ENCODE results near the gene PRKAB1.
A peak's percentile ranks its signal among the peaks of the same experiment; 100 is the strongest.
"Not testable (repeated sequence)": the region's sequence is repeated elsewhere in the genome, so short reads cannot be mapped to it uniquely, and the experiment has no call there.

PRKAB1 gene

DNA sequence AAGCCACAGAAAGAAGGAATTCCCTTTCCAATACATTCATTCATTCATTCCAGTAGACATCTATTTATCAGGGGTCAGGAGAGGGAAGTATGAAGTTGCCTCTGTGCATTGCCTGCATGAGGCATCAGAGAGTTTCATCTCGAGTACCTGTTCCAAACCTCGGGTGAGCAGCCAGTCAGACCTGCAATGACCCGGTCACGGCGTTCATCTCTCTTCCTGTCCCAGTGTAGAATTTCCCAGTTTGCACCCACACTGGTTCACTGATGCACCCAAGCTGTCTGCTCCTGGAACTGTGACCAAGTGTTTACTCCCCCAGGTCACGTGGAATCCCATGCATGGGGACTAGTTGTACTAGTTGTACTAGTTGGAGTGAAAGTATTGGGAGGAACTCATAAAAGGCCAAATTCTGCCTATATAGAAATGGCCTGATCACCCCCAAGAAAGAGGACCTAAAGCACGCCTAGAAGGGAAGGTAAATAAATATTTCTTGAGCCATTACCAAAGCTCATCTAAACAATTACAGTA, 22.3 kb upstream of the PRKAB1 start:
- no peak for DNase-seq (ENCODE audit: low read depth)
- no peak overlapping the region for H3K4me3 ChIP-seq (ENCODE audit: low read length)
- TF ChIP-seq, protein P1, sequence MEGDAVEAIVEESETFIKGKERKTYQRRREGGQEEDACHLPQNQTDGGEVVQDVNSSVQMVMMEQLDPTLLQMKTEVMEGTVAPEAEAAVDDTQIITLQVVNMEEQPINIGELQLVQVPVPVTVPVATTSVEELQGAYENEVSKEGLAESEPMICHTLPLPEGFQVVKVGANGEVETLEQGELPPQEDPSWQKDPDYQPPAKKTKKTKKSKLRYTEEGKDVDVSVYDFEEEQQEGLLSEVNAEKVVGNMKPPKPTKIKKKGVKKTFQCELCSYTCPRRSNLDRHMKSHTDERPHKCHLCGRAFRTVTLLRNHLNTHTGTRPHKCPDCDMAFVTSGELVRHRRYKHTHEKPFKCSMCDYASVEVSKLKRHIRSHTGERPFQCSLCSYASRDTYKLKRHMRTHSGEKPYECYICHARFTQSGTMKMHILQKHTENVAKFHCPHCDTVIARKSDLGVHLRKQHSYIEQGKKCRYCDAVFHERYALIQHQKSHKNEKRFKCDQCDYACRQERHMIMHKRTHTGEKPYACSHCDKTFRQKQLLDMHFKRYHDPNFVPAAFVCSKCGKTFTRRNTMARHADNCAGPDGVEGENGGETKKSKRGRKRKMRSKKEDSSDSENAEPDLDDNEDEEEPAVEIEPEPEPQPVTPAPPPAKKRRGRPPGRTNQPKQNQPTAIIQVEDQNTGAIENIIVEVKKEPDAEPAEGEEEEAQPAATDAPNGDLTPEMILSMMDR (IDR thresholded peaks at IDR 0.05; ENCODE audit: insufficient read depth, low read depth, low read length, missing control alignments): no peak

GRCh38 chr12:119649202-119649808, 18.6 kb upstream of the PRKAB1 start:
- TF ChIP-seq, protein P1 (IDR thresholded peaks at IDR 0.05; ENCODE audit: insufficient read depth, low read depth, low read length, missing control alignments): peak; percentile 60
- H3K4me3 ChIP-seq (ENCODE audit: low read length): no peak overlapping the region
- DNase-seq (ENCODE audit: low read depth): peak; percentile 15

DNA sequence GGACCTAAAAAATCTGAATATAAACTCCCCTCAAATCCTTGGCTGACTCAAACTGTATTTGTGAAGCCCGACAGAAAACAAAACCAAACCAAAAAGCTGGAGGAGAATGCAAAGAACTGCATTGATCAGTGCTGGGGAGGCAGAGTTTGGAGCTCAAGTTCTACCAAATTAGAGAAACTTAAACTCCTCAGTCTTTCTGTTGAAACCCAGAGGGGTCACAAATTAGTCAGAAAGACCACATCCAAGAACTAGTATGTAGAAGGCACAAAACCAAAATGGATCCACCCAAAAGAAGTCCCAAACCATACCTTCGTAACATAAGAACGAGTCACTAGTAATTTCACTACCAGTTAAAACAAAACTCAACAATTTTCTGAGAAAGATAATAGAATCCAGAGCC, 15.3 kb upstream of the PRKAB1 start:
- TF ChIP-seq, protein P1 (IDR thresholded peaks at IDR 0.05; ENCODE audit: insufficient read depth, low read depth, low read length, missing control alignments): no peak
- DNase-seq (ENCODE audit: low read depth): no peak
- no peak overlapping the region for H3K4me3 ChIP-seq (ENCODE audit: low read length)

DNA sequence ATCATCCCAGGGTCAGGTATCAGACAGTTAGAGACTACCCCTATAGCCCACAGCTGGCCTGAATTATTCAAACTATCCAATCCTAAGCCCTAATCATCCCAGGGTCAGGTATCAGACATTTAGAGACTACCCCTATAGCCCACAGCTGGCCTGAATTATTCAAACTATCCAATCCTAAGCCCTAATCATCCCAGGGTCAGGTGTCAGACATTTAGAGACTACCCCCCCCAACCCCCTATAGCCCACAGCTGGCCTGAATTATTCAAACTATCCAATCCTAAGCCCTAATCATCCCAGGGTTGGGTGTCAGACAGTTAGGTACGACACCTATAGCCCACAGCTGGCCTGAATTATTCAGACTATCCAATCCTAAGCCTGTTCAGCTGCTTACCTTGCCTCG, 10.9 kb upstream of the PRKAB1 start:
- not testable (repeated sequence) for DNase-seq (ENCODE audit: low read depth); H3K4me3 ChIP-seq (ENCODE audit: low read length)

DNA sequence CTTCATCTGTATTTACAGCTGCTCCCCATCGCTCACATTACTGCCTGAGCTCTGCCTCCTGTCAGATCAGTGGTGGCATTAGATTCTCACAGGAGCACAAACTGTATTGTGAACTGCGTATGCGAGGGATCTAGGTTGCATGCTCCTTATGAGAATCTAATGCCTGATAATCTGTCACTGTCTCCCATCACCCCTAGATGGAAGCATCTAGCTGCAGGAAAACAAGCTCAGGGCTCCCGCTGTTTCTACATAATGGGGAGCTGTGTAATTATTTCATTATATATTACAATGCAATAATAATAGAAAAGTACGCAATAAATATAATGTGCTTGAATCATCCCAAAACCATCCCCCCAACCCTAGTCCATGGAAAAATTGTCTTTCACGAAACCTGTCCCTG, 9.8 kb upstream of the PRKAB1 start:
- H3K4me3 ChIP-seq (ENCODE audit: low read length); DNase-seq (ENCODE audit: low read depth): not testable (repeated sequence)

DNA sequence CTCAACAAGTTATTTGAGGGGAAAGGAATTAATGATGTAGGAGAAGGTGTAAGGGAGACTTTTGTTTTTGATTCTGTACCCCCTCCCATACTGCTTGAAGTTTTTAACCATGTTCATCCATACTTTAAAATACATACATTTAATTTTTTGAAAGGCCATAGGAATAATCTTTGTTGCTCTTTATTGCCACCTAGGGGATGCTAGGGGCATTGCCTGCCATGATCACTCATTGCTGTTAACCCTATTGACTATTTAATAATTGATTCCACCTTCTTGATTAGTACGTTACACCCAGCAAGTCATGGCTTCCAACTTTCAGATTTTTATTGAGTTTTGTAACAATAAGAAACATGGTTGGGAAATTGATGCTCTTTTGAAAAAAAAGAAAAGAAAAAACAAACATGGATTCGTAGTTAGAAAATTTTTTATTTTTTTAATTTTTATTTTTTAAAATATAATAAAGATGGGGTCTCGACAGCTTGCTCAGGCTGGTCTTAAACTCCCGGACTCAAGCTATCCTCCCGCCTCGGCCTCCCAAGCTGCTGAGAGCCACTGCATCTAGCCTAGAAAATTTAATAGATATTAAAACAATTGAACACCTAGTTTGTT, 8.5 kb upstream of the PRKAB1 start:
- TF ChIP-seq, protein P1 (IDR thresholded peaks at IDR 0.05; ENCODE audit: insufficient read depth, low read depth, low read length, missing control alignments): peak; percentile 97
- no peak overlapping the region for H3K4me3 ChIP-seq (ENCODE audit: low read length)
- peak; percentile 48 for DNase-seq (ENCODE audit: low read depth)

GRCh38 chr12:119660076-119660475, 7.9 kb upstream of the PRKAB1 start:
- H3K4me3 ChIP-seq (ENCODE audit: low read length): no peak overlapping the region
- no peak for DNase-seq (ENCODE audit: low read depth)
- TF ChIP-seq, protein P1 (IDR thresholded peaks at IDR 0.05; ENCODE audit: insufficient read depth, low read depth, low read length, missing control alignments): no peak

DNA sequence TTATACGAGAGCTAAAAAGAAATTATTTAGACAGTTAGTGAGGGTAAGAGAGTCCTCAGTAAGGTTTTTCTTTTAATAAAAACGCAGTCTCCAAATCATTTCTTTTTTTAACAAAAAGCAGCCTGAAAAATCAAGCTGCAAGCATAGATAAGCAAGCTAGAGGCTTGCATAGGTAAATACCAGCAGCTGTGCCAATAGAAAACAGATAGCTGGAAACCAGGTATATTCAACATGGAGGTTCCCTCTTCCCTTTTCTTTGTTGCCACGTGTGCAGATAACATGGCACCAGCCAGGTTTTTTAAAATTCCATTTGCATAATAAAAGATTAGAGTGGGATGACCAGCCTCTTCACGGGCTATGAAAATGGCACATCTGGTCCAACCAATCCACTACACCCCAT, 6.1 kb upstream of the PRKAB1 start:
- no peak overlapping the region for H3K4me3 ChIP-seq (ENCODE audit: low read length)
- TF ChIP-seq, protein P1 (IDR thresholded peaks at IDR 0.05; ENCODE audit: insufficient read depth, low read depth, low read length, missing control alignments): no peak
- DNase-seq (ENCODE audit: low read depth): no peak

Data from epithelial cell of esophagus (primary cell).